Endothelial cell of umbilical vein (primary cell): ENCODE measurements around the gene KIF1B.

Experiments
- CTCF ChIP-seq, 2 donors: IDR thresholded peaks; 1 replicate in 1 of 2; 2 replicates in 1 of 2; pipeline ENCODE4 v1.5.1; 2011; ENCODE audit warnings: low read length in 2 of 2, mild to moderate bottlenecking in 2 of 2, moderate library complexity in 2 of 2, control low read depth in 1 of 2, inconsistent platforms in 1 of 2, low read depth in 1 of 2; ENCODE audit not compliant: insufficient read depth in 1 of 2; ENCODE audit errors: extremely low read depth in 1 of 2
- EZH2 ChIP-seq: IDR thresholded peaks from 2 replicates; pipeline ENCODE4 v1.6.1; 2012; ENCODE audit warnings: borderline replicate concordance, low read depth, mild to moderate bottlenecking, moderate library complexity, low read length, inconsistent platforms; ENCODE audit not compliant: severe bottlenecking
- GATA2 ChIP-seq: IDR thresholded peaks from 2 replicates; pipeline ENCODE4 v1.7.0; 2011; ENCODE audit warnings: low read depth, mild to moderate bottlenecking, moderate library complexity, mixed read lengths, low read length; ENCODE audit not compliant: insufficient read length, insufficient read depth
- JUN ChIP-seq: IDR thresholded peaks from 2 replicates; pipeline ENCODE4 v1.6.1; 2011; ENCODE audit warnings: borderline replicate concordance, low read depth; ENCODE audit not compliant: insufficient read length, insufficient read depth
- MYC ChIP-seq: IDR thresholded peaks from one replicate; pipeline ENCODE4 v1.6.1; 2011; ENCODE audit warnings: mild to moderate bottlenecking, low read depth, low read length
- POLR2A ChIP-seq: IDR thresholded peaks from 2 replicates; pipeline ENCODE4 v1.6.1; 2012; ENCODE audit warnings: low read depth, mild to moderate bottlenecking, control low read depth, low read length
- POLR2AphosphoS5 ChIP-seq: IDR thresholded peaks from 2 replicates; pipeline ENCODE4 v1.6.1; 2012; ENCODE audit warnings: low read depth, mild to moderate bottlenecking, control low read depth, low read length, moderate library complexity; ENCODE audit not compliant: insufficient read depth
- TF ChIP-seq, protein P1 (sequence below): IDR thresholded peaks from 2 replicates; pipeline ENCODE4 v1.6.1; 2011; ENCODE audit not compliant: insufficient read depth, insufficient read length

DNA sequence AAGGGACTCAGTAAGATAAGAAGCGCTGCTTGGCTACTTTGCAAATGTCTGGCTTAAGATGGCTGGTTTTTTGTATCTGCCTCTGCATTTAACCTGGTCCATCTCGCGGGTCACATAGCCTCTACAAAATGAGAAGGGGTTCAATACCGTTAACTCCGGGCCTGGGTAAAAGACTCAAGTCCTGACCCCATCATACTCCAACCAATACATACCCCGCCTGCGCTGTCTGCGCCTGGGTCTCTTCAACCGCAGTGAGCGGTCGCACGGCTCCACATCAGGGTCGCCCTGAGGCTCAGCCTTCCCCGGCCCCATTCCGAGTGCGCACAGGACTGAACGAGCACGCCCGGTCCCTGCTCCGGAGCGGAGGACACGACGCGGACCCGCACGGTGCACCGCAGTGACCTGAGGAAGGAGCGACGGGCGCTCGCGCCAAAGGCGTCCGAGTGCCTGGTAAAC, 187.9 kb downstream of the KIF1B start:
- TF ChIP-seq CTCF (IDR thresholded peaks at IDR 0.05; ENCODE audit: extremely low read depth in 1 of 2, insufficient read depth in 1 of 2, low read depth in 1 of 2, low read length in 2 of 2): no peak
- no peak for TF ChIP-seq POLR2A
- no peak for TF ChIP-seq JUN
- TF ChIP-seq POLR2AphosphoS5: no peak
- no peak for TF ChIP-seq EZH2
- TF ChIP-seq, protein P1, sequence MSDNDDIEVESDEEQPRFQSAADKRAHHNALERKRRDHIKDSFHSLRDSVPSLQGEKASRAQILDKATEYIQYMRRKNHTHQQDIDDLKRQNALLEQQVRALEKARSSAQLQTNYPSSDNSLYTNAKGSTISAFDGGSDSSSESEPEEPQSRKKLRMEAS: no peak
- TF ChIP-seq MYC: no peak
- TF ChIP-seq GATA2: no peak
